Measurements from ENCODE around the gene EIF3J. TPM values are rescaled to one million over a fixed set of nuclear protein-coding genes. Genes with fewer than 3 reads are reported as not detected.
"Not testable (repeated sequence)": the region's sequence is repeated elsewhere in the genome, so short reads cannot be mapped to it uniquely, and the experiment has no call there.

The EIF3J gene
- total RNA-seq, 1 donor from 2014 or later, result 75.8 TPM

GRCh38 chr15:44542596-44542995, 5.6 kb downstream of the EIF3J start:
- Mint-ChIP-seq H3K27me3 (no peaks in the 10 kb centered on the region), H3K9me3 (ENCODE audit: low read depth) (no peaks in the 10 kb centered on the region), H3K36me3 (ENCODE audit: insufficient read depth) (peaks cover 16% of the 10 kb centered on the region)

GRCh38 chr15:44544745-44545144, 7.8 kb downstream of the EIF3J start:
- Mint-ChIP-seq H3K36me3 (ENCODE audit: insufficient read depth) (peaks cover 14% of the 10 kb centered on the region), H3K27ac (peak overlapping the region; percentile 67)
- not testable (repeated sequence) for H3K4me1 Mint-ChIP-seq (ENCODE audit: low read depth); DNase-seq (ENCODE audit: low spot score, unreplicated experiment); H3K27me3 Mint-ChIP-seq; H3K9me3 Mint-ChIP-seq (ENCODE audit: low read depth); H3K4me3 Mint-ChIP-seq (ENCODE audit: low read depth)

More at GRCh38 chr15:44542596-44542995, 5.6 kb downstream of the EIF3J start:
- Mint-ChIP-seq H3K4me1 (ENCODE audit: low read depth) (peaks cover 15% of the 10 kb centered on the region), H3K27ac (no peak overlapping the region), H3K4me3 (ENCODE audit: low read depth) (no peak overlapping the region)
- no peak for DNase-seq (ENCODE audit: low spot score, unreplicated experiment)
- TF ChIP-seq CTCF (IDR thresholded peaks at IDR 0.05; ENCODE audit: unreplicated experiment), result no peak

GRCh38 chr15:44545913-44546802, 9.2 kb downstream of the EIF3J start:
- DNase-seq (ENCODE audit: low spot score, unreplicated experiment), result no peak
- peaks cover 3% of the 10 kb centered on the region for H3K4me1 Mint-ChIP-seq (ENCODE audit: low read depth)
- H3K9me3 Mint-ChIP-seq (ENCODE audit: low read depth), result no peaks in the 10 kb centered on the region
- no peaks in the 10 kb centered on the region for H3K27me3 Mint-ChIP-seq
- H3K4me3 Mint-ChIP-seq (ENCODE audit: low read depth), result no peak overlapping the region
- H3K27ac Mint-ChIP-seq, result no peak overlapping the region
- peaks cover 15% of the 10 kb centered on the region for H3K36me3 Mint-ChIP-seq (ENCODE audit: insufficient read depth)
- TF ChIP-seq CTCF (IDR thresholded peaks at IDR 0.05; ENCODE audit: unreplicated experiment), result peak; percentile 38

GRCh38 chr15:44549152-44549551, 12.2 kb downstream of the EIF3J start:
- H3K4me3 Mint-ChIP-seq (ENCODE audit: low read depth); H3K27ac Mint-ChIP-seq; DNase-seq (ENCODE audit: low spot score, unreplicated experiment); H3K4me1 Mint-ChIP-seq (ENCODE audit: low read depth); H3K9me3 Mint-ChIP-seq (ENCODE audit: low read depth); H3K27me3 Mint-ChIP-seq: not testable (repeated sequence)
- H3K36me3 Mint-ChIP-seq (ENCODE audit: insufficient read depth), result peaks cover 11% of the 10 kb centered on the region

- Mint-ChIP-seq H3K4me3 (ENCODE audit: low read depth) (no peak overlapping the region), H3K27me3 (no peaks in the 10 kb centered on the region), H3K36me3 (ENCODE audit: insufficient read depth) (peaks cover 13% of the 10 kb centered on the region), H3K4me1 (ENCODE audit: low read depth) (peaks cover 2% of the 10 kb centered on the region), H3K9me3 (ENCODE audit: low read depth) (no peaks in the 10 kb centered on the region), H3K27ac (no peak overlapping the region)
- no peak for DNase-seq (ENCODE audit: low spot score, unreplicated experiment)
- TF ChIP-seq CTCF (IDR thresholded peaks at IDR 0.05; ENCODE audit: unreplicated experiment), result peak; percentile 36
These were observed 13.3 kb downstream of the EIF3J start for GRCh38 chr15:44550256-44550655.

- no peak overlapping the region for H3K27ac Mint-ChIP-seq
- no peak overlapping the region for H3K4me3 Mint-ChIP-seq (ENCODE audit: low read depth)
- no peak for TF ChIP-seq CTCF (IDR thresholded peaks at IDR 0.05; ENCODE audit: unreplicated experiment)
- H3K36me3 Mint-ChIP-seq (ENCODE audit: insufficient read depth), result peaks cover 15% of the 10 kb centered on the region
- no peaks in the 10 kb centered on the region for H3K27me3 Mint-ChIP-seq
- peaks cover 2% of the 10 kb centered on the region for H3K4me1 Mint-ChIP-seq (ENCODE audit: low read depth)
- no peak for DNase-seq (ENCODE audit: low spot score, unreplicated experiment)
- H3K9me3 Mint-ChIP-seq (ENCODE audit: low read depth), result no peaks in the 10 kb centered on the region
These were observed 13.8 kb downstream of the EIF3J start for GRCh38 chr15:44550734-44551133.
